Measurements from ENCODE around the gene ZNF782.

GRCh38 chr9:96856363-96857286, 2.3 kb upstream of the ZNF782 start:
- TF ChIP-seq CTCF (IDR thresholded peaks at IDR 0.05; ENCODE audit: low read length) (peak; percentile 97), EZH2 (IDR thresholded peaks at IDR 0.05; ENCODE audit: borderline replicate concordance, low read length) (no peak)

Measured in OCI-LY1 (cell line).